Breast epithelium (tissue), 4 donors: ENCODE data around the gene CBLC. TPM values are rescaled to one million over a fixed set of nuclear protein-coding genes. Genes with fewer than 3 reads are reported as not detected.

Source experiments
- DNase-seq, 2 donors: peaks; one replicate each; pipeline ENCODE4 v3.0.0-alpha.2; 2019; ENCODE audit warnings: low spot score in 2 of 2
- H3K27ac ChIP-seq, 2 donors: fragments of 200-600 bp; sonication (generic) in 1 of 2; one replicate each; pipeline ENCODE4 v1.5.1; 2016 to 2019; ENCODE audit warnings: mild to moderate bottlenecking in 1 of 2
- H3K27me3 ChIP-seq, 2 donors: fragments of 200-600 bp; sonication (generic) in 1 of 2; one replicate each; pipeline versions ENCODE4 v1.5.1 to v1.6.0; 2017 to 2019; ENCODE audit warnings: control low read depth in 1 of 2, mild to moderate bottlenecking in 1 of 2
- H3K36me3 ChIP-seq: fragments of 200-600 bp; one replicate; pipeline ENCODE4 v1.5.1; 2019
- H3K4me1 ChIP-seq, 2 donors: fragments of 200-600 bp; sonication (generic); one replicate each; pipeline ENCODE4 v1.5.1; 2016 to 2019; ENCODE audit warnings: control low read depth in 1 of 2
- H3K4me3 ChIP-seq, 3 donors: fragments of 200-600 bp; sonication (generic); 1 replicate in 2 of 3; 2 replicates in 1 of 3; pipeline ENCODE4 v1.5.1; 2016 to 2019; ENCODE audit warnings: mild to moderate bottlenecking in 3 of 3, moderate library complexity in 2 of 3
- H3K9me3 ChIP-seq, 2 donors: fragments of 200-600 bp; sonication (generic) in 1 of 2; one replicate each; pipeline ENCODE4 v1.5.1; 2016 to 2019; ENCODE audit warnings: control low read depth in 1 of 2
- POLR2A ChIP-seq: fragments of 450-650 bp; IDR thresholded peaks from one replicate; pipeline ENCODE4 v1.6.1; 2016; ENCODE audit warnings: antibody characterized with exemption, mild to moderate bottlenecking, moderate library complexity
- POLR2AphosphoS5 ChIP-seq, 3 donors: sonication (generic); formaldehyde crosslinking; IDR thresholded peaks; one replicate each; pipeline ENCODE4 v1.6.1; 2017; ENCODE audit warnings: antibody characterized with exemption in 3 of 3
- intact Hi-C: fragments of 100-400 bp; cut with DNase I; formaldehyde crosslinking; loops from one replicate; pipeline ENCODE4 v1.15.1; 2023; ENCODE audit warnings: low total_unique reads
- total RNA-seq, 3 donors: library from RNA; depleted of rRNA; stranded (reverse); fragments of >200 nt; gene quantifications; one replicate each; pipeline ENCODE4 v1.1.0, GENCODE V29; 2016
- TF ChIP-seq, protein P1 (sequence below), 3 donors: fragments of 450-650 bp; IDR thresholded peaks; one replicate each; pipeline ENCODE4 v1.5.1; 2016 to 2017; ENCODE audit warnings: antibody characterized with exemption in 3 of 3, mild to moderate bottlenecking in 3 of 3, moderate library complexity in 3 of 3

The CBLC gene
- total RNA-seq, 3 donors from 2014 or later, result 15.7 to 18.1 TPM; not detected in 1

- TF ChIP-seq, protein P1, sequence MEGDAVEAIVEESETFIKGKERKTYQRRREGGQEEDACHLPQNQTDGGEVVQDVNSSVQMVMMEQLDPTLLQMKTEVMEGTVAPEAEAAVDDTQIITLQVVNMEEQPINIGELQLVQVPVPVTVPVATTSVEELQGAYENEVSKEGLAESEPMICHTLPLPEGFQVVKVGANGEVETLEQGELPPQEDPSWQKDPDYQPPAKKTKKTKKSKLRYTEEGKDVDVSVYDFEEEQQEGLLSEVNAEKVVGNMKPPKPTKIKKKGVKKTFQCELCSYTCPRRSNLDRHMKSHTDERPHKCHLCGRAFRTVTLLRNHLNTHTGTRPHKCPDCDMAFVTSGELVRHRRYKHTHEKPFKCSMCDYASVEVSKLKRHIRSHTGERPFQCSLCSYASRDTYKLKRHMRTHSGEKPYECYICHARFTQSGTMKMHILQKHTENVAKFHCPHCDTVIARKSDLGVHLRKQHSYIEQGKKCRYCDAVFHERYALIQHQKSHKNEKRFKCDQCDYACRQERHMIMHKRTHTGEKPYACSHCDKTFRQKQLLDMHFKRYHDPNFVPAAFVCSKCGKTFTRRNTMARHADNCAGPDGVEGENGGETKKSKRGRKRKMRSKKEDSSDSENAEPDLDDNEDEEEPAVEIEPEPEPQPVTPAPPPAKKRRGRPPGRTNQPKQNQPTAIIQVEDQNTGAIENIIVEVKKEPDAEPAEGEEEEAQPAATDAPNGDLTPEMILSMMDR (IDR thresholded peaks at IDR 0.05), result no peak
- no peak for TF ChIP-seq POLR2A
- TF ChIP-seq POLR2AphosphoS5 (IDR thresholded peaks at IDR 0.05), result no peak
- no peak overlapping the region for H3K27ac ChIP-seq
Measured at GRCh38 chr19:44813070-44813840, 35.6 kb downstream of the CBLC start.

DNA sequence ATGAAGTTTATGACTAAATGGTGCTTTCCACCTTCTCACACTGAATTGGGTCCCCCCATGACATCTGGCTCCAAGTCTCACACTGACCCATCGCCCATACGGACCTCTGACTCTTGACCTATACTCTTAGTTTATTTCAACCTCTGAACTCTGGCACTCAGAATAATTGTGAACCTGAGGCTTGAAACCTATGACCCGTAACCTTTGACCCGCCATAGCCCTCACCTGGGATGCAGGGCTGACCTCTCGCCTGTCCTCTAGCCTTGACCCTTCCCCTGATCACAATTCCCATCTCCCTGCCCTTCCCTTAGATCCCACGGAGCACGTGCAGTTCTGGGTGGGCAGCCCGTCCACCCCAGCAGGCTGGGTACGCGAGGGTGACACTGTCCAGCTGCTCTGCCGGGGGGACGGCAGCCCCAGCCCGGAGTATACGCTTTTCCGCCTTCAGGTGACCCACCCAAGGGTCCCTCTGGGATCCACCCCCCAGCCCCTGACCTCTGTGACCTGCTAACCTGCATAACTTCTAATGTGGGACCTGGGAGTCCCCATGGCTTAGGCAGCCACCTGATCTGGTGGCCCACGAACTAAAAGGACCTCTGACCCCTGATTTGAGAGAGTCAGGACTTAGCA lies 36.3 kb downstream of the CBLC start:
- DNase-seq, result no peak
- no peak for TF ChIP-seq POLR2AphosphoS5 (IDR thresholded peaks at IDR 0.05)
- no peak for TF ChIP-seq POLR2A
- TF ChIP-seq, protein P1 (IDR thresholded peaks at IDR 0.05), result no peak
- Histone ChIP-seq H3K27ac (no peak overlapping the region), H3K36me3 (no peaks in the 10 kb centered on the region), H3K27me3 (no peaks in the 10 kb centered on the region), H3K4me1 (peaks cover 4% of the 10 kb centered on the region in 2 donors), H3K9me3 (no peaks in the 10 kb centered on the region), H3K4me3 (no peak overlapping the region)
- intact Hi-C loops, result no loop called here

More at GRCh38 chr19:44813070-44813840, 35.6 kb downstream of the CBLC start:
- no peak overlapping the region for H3K4me3 ChIP-seq
- H3K4me1 ChIP-seq, result peaks cover 4 to 6% of the 10 kb centered on the region in 2 donors
- intact Hi-C loops, result no loop called here
- H3K27me3 ChIP-seq, result no peaks in the 10 kb centered on the region
- no peak for DNase-seq
- H3K36me3 ChIP-seq, result no peaks in the 10 kb centered on the region
- H3K9me3 ChIP-seq, result no peaks in the 10 kb centered on the region

DNA sequence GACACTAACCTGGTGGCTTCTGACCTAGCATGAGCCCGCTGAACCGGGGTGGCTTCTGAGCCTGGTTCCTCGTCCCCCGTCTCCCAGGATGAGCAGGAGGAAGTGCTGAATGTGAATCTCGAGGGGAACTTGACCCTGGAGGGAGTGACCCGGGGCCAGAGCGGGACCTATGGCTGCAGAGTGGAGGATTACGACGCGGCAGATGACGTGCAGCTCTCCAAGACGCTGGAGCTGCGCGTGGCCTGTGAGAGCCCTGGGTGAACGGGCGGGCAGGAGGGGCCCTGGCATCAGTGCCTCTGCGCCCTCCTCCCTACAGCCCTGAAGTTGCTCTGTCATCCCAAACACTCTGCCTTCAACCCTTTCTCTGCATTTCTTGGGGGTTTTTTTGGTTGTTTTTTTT lies 36.8 kb downstream of the CBLC start:
- Histone ChIP-seq H3K9me3 (no peaks in the 10 kb centered on the region), H3K36me3 (peaks cover 4% of the 10 kb centered on the region), H3K4me3 (no peak overlapping the region), H3K4me1 (peaks cover 0 to 4% of the 10 kb centered on the region in 2 donors), H3K27ac (no peak overlapping the region), H3K27me3 (no peaks in the 10 kb centered on the region)
- no peak for DNase-seq
- TF ChIP-seq POLR2A, result no peak
- intact Hi-C loops, result no loop called here

DNA sequence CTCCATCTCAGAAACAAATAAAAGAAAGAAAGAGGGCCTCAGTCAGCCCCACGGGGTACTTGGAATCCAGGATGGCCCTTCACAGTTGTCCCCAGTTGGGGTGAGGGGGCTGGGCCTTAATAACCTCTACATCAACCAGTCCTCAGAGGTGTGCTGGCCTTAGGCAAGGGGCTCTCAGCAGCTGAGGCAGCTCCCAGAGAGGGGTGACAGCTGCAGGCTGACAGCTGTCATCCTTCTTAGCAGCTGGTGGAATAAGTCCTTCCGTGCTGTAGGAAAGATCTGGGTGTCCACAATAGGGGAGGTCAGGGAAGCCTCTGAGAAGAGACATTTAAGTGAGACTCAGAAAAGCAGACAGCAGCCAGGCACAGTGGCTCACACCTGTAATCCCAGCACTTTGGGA lies 38.6 kb downstream of the CBLC start:
- Histone ChIP-seq H3K27ac (no peak overlapping the region), H3K9me3 (no peaks in the 10 kb centered on the region), H3K4me1 (no peaks in the 10 kb centered on the region), H3K4me3 (no peak overlapping the region), H3K36me3 (peaks cover 4% of the 10 kb centered on the region), H3K27me3 (no peaks in the 10 kb centered on the region)
- no peak for DNase-seq
- TF ChIP-seq POLR2AphosphoS5 (IDR thresholded peaks at IDR 0.05) (no peak), POLR2A (no peak)
- TF ChIP-seq, protein P1 (IDR thresholded peaks at IDR 0.05), result no peak
- intact Hi-C loops, result no loop called here

GRCh38 chr19:44817725-44818465 lies 40.2 kb downstream of the CBLC start:
- TF ChIP-seq, protein P1 (IDR thresholded peaks at IDR 0.05), result no peak
- TF ChIP-seq POLR2A, result no peak
- no peak for TF ChIP-seq POLR2AphosphoS5 (IDR thresholded peaks at IDR 0.05)

More at GRCh38 chr19:44817725-44818465, 40.2 kb downstream of the CBLC start:
- Histone ChIP-seq H3K27me3 (no peaks in the 10 kb centered on the region), H3K9me3 (no peaks in the 10 kb centered on the region), H3K4me1 (no peaks in the 10 kb centered on the region), H3K4me3 (no peak overlapping the region), H3K27ac (no peak overlapping the region), H3K36me3 (peaks cover 4% of the 10 kb centered on the region)
- intact Hi-C loops, result loop anchor here (1.0 kb wide), 1 partner anchor 41 kb away; the partner anchor contains the start of gene CBLC
- no peak for DNase-seq
